HCT116 (cell line): ENCODE data around the gene SHCBP1.

Experiments used
- CEBPB ChIP-seq: IDR thresholded peaks from 2 replicates; pipeline ENCODE4 v1.6.1; 2012; ENCODE audit warnings: low read depth
- TF ChIP-seq, protein P1 (sequence below), 3 experiments: fragments of 200-600 bp in 1 of 3; sonication (generic) in 1 of 3; IDR thresholded peaks in 2 of 3; conservative IDR thresholded peaks in 1 of 3; 2 replicates each; pipeline ENCODE4 v1.5.1; 2012 to 2017; ENCODE audit warnings: low read depth in 2 of 3, low read length in 2 of 3, antibody characterized with exemption in 1 of 3, borderline replicate concordance in 1 of 3, control low read depth in 1 of 3, mild to moderate bottlenecking in 1 of 3, mixed read lengths in 1 of 3, mixed run types in 1 of 3, moderate library complexity in 1 of 3; ENCODE audit not compliant: insufficient read depth in 1 of 3

DNA sequence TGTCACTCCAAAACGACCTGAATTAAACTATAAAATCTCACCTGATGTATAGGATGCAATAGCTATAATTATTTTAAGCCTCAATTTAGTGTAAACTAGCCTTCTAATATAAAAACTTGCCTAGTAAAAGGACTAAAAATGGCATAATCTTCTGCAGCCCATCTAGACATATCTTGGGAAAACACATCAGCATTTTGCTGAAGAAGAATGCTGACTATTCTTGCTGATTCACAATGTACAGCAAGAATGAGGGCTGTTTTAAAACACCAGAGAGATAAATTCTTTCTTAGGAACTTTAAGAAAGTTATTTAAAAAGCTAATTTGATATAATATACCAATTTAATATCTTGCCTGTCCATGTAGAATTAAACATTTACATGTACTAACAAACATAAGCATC lies 63.2 kb downstream of the SHCBP1 start:
- TF ChIP-seq, protein P1, sequence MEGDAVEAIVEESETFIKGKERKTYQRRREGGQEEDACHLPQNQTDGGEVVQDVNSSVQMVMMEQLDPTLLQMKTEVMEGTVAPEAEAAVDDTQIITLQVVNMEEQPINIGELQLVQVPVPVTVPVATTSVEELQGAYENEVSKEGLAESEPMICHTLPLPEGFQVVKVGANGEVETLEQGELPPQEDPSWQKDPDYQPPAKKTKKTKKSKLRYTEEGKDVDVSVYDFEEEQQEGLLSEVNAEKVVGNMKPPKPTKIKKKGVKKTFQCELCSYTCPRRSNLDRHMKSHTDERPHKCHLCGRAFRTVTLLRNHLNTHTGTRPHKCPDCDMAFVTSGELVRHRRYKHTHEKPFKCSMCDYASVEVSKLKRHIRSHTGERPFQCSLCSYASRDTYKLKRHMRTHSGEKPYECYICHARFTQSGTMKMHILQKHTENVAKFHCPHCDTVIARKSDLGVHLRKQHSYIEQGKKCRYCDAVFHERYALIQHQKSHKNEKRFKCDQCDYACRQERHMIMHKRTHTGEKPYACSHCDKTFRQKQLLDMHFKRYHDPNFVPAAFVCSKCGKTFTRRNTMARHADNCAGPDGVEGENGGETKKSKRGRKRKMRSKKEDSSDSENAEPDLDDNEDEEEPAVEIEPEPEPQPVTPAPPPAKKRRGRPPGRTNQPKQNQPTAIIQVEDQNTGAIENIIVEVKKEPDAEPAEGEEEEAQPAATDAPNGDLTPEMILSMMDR (IDR thresholded peaks at IDR 0.05 in 2 of 3, conservative IDR thresholded peaks at IDR 0.05 in 1 of 3; ENCODE audit: borderline replicate concordance in 1 of 3, insufficient read depth in 1 of 3, low read depth in 2 of 3, low read length in 2 of 3): no peak
- TF ChIP-seq CEBPB: no peak
